Inferior parietal cortex (tissue), 1 donor: Measurements from ENCODE around the gene SERPINA3.

Source experiments
- DNase-seq: peaks from one replicate; pipeline ENCODE4 v3.0.0-alpha.2; 2016; ENCODE audit errors: extremely low spot score

The SERPINA3 gene

GRCh38 chr14:94613720-94614644 is 1.8 kb downstream of the SERPINA3 start:
- DNase-seq, result no peak

GRCh38 chr14:94614802-94615201 is 2.6 kb downstream of the SERPINA3 start:
- no peak for DNase-seq

GRCh38 chr14:94615254-94615653 is 3.1 kb downstream of the SERPINA3 start:
- DNase-seq, result no peak

- no peak for DNase-seq
Observed at GRCh38 chr14:94615823-94616570, 3.8 kb downstream of the SERPINA3 start.

- DNase-seq, result no peak
Observed at GRCh38 chr14:94617366-94617941, 5.3 kb downstream of the SERPINA3 start.

- no peak for DNase-seq
Observed at GRCh38 chr14:94617988-94618822, 6.0 kb downstream of the SERPINA3 start.

GRCh38 chr14:94619297-94619696 is 7.1 kb downstream of the SERPINA3 start:
- no peak for DNase-seq

- DNase-seq, result no peak
Observed at GRCh38 chr14:94620597-94620996, 8.4 kb downstream of the SERPINA3 start.

GRCh38 chr14:94621358-94622134 is 9.4 kb downstream of the SERPINA3 start:
- no peak for DNase-seq

GRCh38 chr14:94622653-94623421 is 10.6 kb downstream of the SERPINA3 start:
- no peak for DNase-seq

- DNase-seq, result no peak
Observed at GRCh38 chr14:94623422-94623809, 11.2 kb downstream of the SERPINA3 start.

- DNase-seq, result no peak
Observed at GRCh38 chr14:94623856-94624499, 11.8 kb downstream of the SERPINA3 start.

- no peak for DNase-seq
Observed at GRCh38 chr14:94624537-94625352, 12.6 kb downstream of the SERPINA3 start.

GRCh38 chr14:94625353-94625635 is 13.1 kb downstream of the SERPINA3 start:
- DNase-seq, result no peak

GRCh38 chr14:94628578-94628977 is 16.4 kb downstream of the SERPINA3 start:
- no peak for DNase-seq

- no peak for DNase-seq
Observed at GRCh38 chr14:94630396-94630795, 18.2 kb downstream of the SERPINA3 start.

- no peak for DNase-seq
Observed at GRCh38 chr14:94631050-94631449, 18.9 kb downstream of the SERPINA3 start.

- DNase-seq, result no peak
Observed at GRCh38 chr14:94631536-94632304, 19.5 kb downstream of the SERPINA3 start.
